HS-5 (cell line): ENCODE results near the gene PRM1.
"Not testable (repeated sequence)": the region's sequence is repeated elsewhere in the genome, so short reads cannot be mapped to it uniquely, and the experiment has no call there.

Experiments
- DNase-seq: peaks from one replicate; pipeline ENCODE4 v3.0.0-alpha.2; 2012; ENCODE audit warnings: low read depth

Gene PRM1

DNA sequence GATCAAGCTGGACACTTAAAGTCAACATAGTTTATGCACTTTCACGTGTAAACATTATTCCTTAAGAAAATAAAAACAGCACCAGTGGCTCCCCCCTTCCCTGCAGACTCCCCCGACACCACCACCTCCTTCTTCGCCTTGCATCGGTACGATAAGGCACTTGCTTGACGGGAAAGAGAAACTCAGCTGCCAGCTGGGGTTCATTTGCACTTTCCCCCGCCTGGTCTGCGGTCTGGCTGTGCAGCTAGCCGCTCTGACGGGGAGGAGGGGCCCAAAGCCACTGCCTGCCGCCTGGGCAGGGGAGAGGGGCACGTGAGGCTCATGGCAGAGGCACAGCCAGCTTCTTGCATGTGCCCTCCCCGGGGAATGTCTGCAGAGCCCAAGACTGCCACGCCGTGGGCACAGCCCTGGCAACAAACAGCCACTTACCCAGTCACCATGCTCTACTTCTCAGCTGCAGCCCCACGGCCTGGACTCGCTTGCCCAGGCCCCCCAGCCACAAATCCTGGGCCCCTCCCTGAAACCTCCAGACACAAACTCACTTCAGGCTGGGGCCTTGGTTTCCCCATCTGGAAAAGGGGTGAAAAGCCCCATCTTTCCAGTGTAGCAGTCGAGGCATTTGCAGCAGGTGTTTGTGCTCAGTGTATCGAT lies 16.5 kb upstream of the PRM1 start:
- no peak for DNase-seq

DNA sequence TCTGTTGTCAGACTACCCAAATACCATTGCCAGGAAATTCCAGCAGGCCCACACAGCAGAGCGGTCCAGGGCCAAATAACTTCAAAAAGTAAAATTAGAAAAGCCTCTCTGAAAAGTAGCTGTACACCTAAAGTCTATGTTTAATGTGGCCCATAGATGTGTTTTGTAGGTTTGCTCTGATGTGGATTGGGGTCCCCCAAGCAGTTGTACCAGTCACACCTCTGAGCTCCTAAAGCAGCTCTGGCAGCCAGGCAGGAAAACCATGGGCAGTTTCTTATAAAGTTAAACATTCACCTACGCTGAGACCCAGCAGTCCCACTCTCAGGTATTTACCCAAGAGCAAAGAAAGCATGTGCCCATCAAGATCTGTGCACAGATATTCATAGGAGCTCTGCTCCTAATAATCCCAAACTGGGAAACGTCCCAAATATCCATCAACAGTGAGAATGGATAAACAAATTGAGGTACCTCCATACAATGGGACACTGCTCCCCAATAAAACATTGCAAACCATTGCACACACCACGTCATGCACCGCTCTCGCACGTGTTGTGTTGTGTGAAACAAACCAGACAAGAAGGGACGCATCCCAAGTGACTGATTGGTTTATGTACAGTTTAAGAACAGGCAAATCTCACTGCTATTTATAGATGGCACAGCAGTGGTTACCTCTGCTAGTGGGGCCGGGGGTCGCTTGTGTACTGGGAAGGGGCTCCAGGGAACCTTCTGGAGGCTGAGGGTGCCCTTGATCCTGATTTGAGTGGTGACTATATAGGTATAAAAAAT lies 15.8 kb upstream of the PRM1 start:
- no peak for DNase-seq

- DNase-seq: no peak
Measured at GRCh38 chr16:11296351-11296705, 15.2 kb upstream of the PRM1 start.

DNA sequence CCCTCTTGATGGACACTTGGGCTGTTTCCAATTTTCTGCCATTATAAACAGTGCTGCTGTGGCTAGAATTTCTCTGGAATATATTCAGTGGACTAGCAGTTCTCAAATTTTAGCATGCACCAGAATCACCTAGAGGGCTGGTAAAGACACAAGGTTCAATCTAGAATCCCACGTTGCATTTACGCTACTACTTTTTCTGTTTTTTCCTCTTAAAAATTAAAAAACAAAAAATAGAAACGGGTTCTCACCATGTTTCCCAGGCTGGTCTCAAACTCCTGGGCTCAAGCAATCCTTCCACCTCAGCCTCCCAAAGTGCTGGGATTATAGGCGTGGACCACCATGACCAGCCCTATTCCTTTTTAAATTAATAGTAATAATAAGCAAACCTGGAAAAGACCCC lies 14.5 kb upstream of the PRM1 start:
- DNase-seq: no peak

GRCh38 chr16:11292076-11292748 lies 11.1 kb upstream of the PRM1 start:
- DNase-seq: no peak

GRCh38 chr16:11291091-11291703 lies 10.1 kb upstream of the PRM1 start:
- DNase-seq: no peak

DNA sequence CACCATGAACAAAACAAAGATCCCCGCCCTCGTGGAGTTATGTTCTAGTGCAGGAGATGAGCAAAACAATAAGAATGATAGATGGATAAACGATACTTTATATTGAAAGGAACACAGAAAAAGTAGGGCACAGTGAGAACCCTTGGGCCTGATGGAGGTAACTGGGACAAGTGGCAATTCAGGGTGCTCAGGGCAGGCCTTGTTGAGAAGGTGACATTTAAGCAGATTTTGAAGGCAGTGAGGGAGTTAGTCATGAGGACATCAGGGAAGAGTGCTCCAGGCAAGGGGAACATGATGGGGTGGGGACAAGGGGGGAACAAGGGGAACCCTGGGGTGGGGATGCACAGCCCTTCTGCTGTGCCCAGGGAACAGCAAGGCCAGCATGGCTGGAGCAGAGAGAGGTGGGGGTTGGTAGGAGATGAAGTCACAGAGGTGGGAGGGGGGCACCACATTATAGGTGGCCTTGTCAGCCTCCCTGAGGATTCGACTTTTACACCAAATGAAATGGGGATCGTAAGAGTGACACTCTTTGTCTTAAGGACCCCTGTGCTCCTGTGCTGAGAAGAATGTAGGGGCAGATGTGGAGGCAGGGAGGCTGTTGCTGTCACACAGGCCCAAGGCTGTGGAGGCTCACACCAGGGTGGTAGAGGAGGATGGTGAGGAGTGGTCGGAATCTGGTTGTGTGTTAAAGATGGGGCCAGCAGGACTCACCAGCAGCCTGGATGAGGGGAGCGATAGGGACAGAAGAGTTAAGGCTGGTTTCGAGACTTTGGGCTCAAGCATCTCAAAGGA lies 9.2 kb upstream of the PRM1 start:
- DNase-seq: no peak

DNA sequence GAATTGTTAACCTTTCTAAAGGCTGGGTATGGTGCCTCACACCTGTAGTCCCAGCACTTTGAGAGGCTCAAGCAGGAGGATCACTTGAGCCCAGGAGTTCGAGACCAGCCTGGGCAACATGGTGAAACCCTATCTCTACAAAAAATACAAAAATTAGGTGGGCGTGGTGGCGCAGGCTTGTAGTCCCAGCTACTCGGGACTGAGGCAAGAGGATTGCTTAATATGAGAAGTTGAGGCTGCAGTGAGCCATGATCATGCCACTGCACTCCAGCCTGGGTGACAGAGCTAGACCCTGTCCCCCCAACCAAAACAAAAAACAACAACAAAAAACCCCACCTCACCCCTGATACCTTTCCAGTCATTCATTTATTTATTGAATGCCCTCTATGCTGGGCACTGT lies 8.6 kb upstream of the PRM1 start:
- DNase-seq: not testable (repeated sequence)

GRCh38 chr16:11289202-11289601 lies 8.1 kb upstream of the PRM1 start:
- DNase-seq: no peak

DNA sequence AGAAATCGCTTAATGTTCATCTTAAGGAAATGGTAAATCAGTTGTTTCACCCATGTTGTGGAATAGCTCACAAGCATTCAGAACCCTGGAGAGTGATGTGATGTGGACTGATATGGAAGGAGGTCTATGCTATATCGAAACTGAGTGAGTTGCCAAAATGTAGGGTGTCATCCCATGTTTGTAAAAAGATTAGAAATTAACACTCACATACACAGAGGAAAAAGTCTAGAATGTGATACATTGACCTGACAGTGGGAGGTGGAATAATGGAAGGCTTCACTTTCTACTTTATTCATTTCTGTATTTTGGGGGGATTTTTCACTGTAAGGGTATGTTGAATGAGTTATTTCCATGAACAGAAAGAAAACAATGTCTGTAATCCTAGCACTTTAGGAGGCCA lies 4.7 kb upstream of the PRM1 start:
- DNase-seq: no peak

GRCh38 chr16:11283820-11284248 lies 2.7 kb upstream of the PRM1 start:
- DNase-seq: no peak

GRCh38 chr16:11278681-11279628 lies 2.2 kb downstream of the PRM1 start:
- no peak for DNase-seq

- DNase-seq: no peak
Measured at GRCh38 chr16:11277607-11278337, 3.4 kb downstream of the PRM1 start.

DNA sequence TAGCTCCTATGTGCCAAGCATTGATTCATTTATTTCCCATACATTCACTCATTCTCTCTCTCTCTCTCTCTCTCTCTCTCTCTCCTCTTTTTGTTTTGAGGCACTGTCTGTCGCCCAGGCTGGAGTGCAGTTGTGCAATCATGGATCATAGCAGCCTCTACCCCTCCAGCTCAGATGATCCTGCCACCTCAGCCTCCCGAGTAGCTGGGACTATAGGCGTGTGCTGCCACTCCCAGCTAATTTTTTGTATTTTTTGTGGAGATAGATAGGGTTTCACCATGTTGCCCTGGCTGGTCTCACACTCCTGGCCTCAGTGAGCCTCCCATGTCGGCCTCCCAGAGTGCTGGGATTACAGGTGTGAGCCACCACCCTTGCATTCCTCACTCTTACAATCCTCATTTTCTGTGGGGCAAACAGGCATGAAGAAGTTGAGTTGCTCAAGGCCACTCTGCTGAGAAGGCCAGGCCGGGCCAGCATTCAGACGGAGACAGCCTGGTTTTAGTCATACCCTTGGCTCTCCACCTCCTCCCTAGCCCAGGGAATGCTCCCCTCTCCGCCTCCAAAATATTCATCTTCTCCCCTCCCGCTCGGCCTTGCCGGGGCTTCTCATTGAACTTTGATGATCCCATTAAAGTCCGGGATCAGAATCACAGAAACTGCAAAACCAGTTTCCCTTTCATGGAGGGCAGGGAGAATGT lies 4.1 kb downstream of the PRM1 start:
- DNase-seq: no peak

DNA sequence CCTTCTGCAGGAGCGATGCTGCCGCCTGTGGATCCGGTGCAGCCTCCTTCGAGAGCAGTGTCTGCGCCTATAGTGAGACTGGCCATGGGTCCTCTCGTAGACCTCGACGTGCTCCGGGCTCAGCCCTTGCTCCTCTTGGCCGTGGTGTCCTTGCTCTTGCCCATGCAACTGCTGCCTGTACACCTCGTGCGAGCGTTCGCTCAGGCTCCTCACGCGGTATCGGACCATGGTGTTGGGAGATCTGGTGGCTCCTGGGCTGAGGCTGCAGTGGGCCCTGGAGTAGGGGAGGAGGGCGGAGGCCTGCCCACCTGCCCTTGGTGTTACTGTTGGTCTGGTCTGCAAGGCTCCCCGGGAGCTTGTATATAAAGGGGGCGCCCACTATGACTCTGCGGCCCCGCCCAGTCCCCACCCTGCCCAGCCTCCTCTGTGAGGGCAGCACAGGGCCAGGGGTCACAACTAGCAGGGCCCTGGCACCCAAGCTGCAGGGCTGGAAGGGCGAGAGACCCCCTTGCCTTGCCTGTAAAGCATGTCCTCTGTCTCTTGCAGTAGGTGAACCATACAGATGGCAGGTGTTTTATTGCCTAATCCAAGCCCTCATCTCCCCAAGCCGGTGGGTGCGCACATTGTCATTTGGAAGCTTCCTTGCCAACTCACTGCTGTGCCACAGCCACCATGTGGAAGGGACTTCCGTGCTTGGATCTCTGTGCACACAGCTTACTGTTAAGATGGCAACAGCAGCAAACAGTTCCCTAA lies 4.8 kb downstream of the PRM1 start, which contains the start of gene PRM2:
PRM2 (minus strand) TSS at position 338 of the 753 bp plus-strand sequence; CDS start at position 228, 110 bp downstream.
- DNase-seq: no peak

- DNase-seq: no peak
Measured at GRCh38 chr16:11274964-11275363, 6.2 kb downstream of the PRM1 start.

DNA sequence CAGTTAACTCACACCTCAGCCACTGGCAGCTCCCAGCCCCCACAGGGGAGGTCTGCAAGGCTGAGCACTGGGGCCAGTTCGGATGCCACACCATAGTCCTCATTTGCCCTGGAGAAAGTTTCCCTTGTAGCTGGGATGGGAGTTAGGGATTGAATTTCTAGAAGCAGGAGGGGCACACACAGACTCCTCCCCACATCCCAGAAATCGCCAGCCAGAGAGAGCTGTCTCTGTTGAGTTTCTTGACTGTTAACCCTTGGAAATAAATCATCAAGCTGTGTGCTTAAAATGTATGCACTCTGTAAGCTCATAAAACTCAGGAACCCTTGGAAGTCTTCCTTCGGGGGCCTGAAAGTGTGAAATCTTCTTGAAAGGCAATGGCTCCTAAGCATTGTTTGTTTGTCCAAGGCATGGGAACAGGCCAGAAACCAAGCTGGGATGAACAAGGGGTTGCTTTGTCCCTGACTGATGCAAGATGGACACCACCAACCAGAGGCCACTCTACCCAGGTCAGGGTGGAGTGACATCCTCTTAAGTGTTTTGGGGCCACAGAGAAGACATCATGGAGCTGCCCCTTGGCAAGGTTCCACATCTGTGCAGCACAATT lies 7.3 kb downstream of the PRM1 start:
- DNase-seq: no peak
